ENCODE measurements around the gene SH3PXD2B.

The SH3PXD2B gene

GRCh38 chr5:172435362-172436077, 18.8 kb downstream of the SH3PXD2B start:
- DNase-seq, result no peak

GRCh38 chr5:172434251-172434650, 20.1 kb downstream of the SH3PXD2B start:
- no peak for DNase-seq

GRCh38 chr5:172433513-172433912, 20.8 kb downstream of the SH3PXD2B start:
- no peak for DNase-seq

- no peak for DNase-seq
Measured at GRCh38 chr5:172433071-172433470, 21.3 kb downstream of the SH3PXD2B start.

GRCh38 chr5:172430354-172430753, 24.0 kb downstream of the SH3PXD2B start:
- no peak for DNase-seq

- no peak for DNase-seq
Measured at GRCh38 chr5:172429201-172429940, 25.0 kb downstream of the SH3PXD2B start.

GRCh38 chr5:172428224-172429166, 25.8 kb downstream of the SH3PXD2B start:
- DNase-seq, result no peak

- no peak for DNase-seq
Measured at GRCh38 chr5:172427202-172427601, 27.1 kb downstream of the SH3PXD2B start.

GRCh38 chr5:172426086-172426485, 28.2 kb downstream of the SH3PXD2B start:
- DNase-seq, result no peak

GRCh38 chr5:172425402-172425801, 28.9 kb downstream of the SH3PXD2B start:
- DNase-seq, result no peak

GRCh38 chr5:172424808-172425207, 29.5 kb downstream of the SH3PXD2B start:
- no peak for DNase-seq

- no peak for DNase-seq
Measured at GRCh38 chr5:172424111-172424490, 30.2 kb downstream of the SH3PXD2B start.

GRCh38 chr5:172423379-172424110, 30.8 kb downstream of the SH3PXD2B start:
- DNase-seq, result no peak

- DNase-seq, result no peak
Measured at GRCh38 chr5:172422255-172422654, 32.1 kb downstream of the SH3PXD2B start.

GRCh38 chr5:172421020-172421419, 33.3 kb downstream of the SH3PXD2B start:
- no peak for DNase-seq

- DNase-seq, result no peak
Measured at GRCh38 chr5:172420235-172420939, 33.9 kb downstream of the SH3PXD2B start.

GRCh38 chr5:172418862-172419814, 35.2 kb downstream of the SH3PXD2B start:
- no peak for DNase-seq

- no peak for DNase-seq
Measured at GRCh38 chr5:172417983-172418630, 36.2 kb downstream of the SH3PXD2B start.

- DNase-seq, result no peak
Measured at GRCh38 chr5:172417130-172417841, 37.0 kb downstream of the SH3PXD2B start.
